OCI-M1 (cell line): ENCODE results near the gene INSC.

ENCODE experiments used
- DNase-seq: peaks from one replicate; lab custom pipeline; 2025; lab: John Stamatoyannopoulos, UW

Gene INSC

GRCh38 chr11:15148169-15148568 lies 33.4 kb downstream of the INSC start:
- DNase-seq: no peak

- no peak for DNase-seq
Measured at GRCh38 chr11:15149050-15149449, 34.3 kb downstream of the INSC start.

GRCh38 chr11:15150507-15150906 lies 35.8 kb downstream of the INSC start:
- no peak for DNase-seq

GRCh38 chr11:15153231-15153630 lies 38.5 kb downstream of the INSC start:
- no peak for DNase-seq

- DNase-seq: no peak
Measured at GRCh38 chr11:15157181-15157580, 42.5 kb downstream of the INSC start.

- no peak for DNase-seq
Measured at GRCh38 chr11:15157606-15158137, 42.9 kb downstream of the INSC start.

- DNase-seq: no peak
Measured at GRCh38 chr11:15158351-15159015, 43.8 kb downstream of the INSC start.

GRCh38 chr11:15159085-15159484 lies 44.4 kb downstream of the INSC start:
- peak; percentile 9 for DNase-seq

GRCh38 chr11:15161790-15162189 lies 47.1 kb downstream of the INSC start:
- DNase-seq: no peak

- no peak for DNase-seq
Measured at GRCh38 chr11:15163136-15163535, 48.4 kb downstream of the INSC start.

- DNase-seq: no peak
Measured at GRCh38 chr11:15166204-15166603, 51.5 kb downstream of the INSC start.

GRCh38 chr11:15169815-15170551 lies 55.3 kb downstream of the INSC start:
- DNase-seq: no peak

GRCh38 chr11:15170698-15171097 lies 56.0 kb downstream of the INSC start:
- no peak for DNase-seq

GRCh38 chr11:15171956-15172355 lies 57.2 kb downstream of the INSC start:
- no peak for DNase-seq

GRCh38 chr11:15175831-15176230 lies 61.1 kb downstream of the INSC start:
- no peak for DNase-seq

- no peak for DNase-seq
Measured at GRCh38 chr11:15176646-15177163, 62.0 kb downstream of the INSC start.

- DNase-seq: no peak
Measured at GRCh38 chr11:15177491-15177890, 62.8 kb downstream of the INSC start.

GRCh38 chr11:15178214-15178613 lies 63.5 kb downstream of the INSC start:
- no peak for DNase-seq

- no peak for DNase-seq
Measured at GRCh38 chr11:15179167-15179566, 64.4 kb downstream of the INSC start.

GRCh38 chr11:15180212-15180792 lies 65.6 kb downstream of the INSC start:
- no peak for DNase-seq

GRCh38 chr11:15182372-15182771 lies 67.6 kb downstream of the INSC start:
- no peak for DNase-seq

- DNase-seq: no peak
Measured at GRCh38 chr11:15185021-15185420, 70.3 kb downstream of the INSC start.

- DNase-seq: no peak
Measured at GRCh38 chr11:15186146-15186545, 71.4 kb downstream of the INSC start.
